NOMO-1 treated with dmso at 0.1 percent for 144 hours (cell line): ENCODE measurements around the gene SPHK1.
A peak's percentile ranks its signal among the peaks of the same experiment; 100 is the strongest.

ENCODE experiments used
- DNase-seq: peaks from one replicate; lab custom pipeline; 2025; ENCODE audit not compliant: unreplicated experiment; lab: John Stamatoyannopoulos, UW

Gene SPHK1

DNA sequence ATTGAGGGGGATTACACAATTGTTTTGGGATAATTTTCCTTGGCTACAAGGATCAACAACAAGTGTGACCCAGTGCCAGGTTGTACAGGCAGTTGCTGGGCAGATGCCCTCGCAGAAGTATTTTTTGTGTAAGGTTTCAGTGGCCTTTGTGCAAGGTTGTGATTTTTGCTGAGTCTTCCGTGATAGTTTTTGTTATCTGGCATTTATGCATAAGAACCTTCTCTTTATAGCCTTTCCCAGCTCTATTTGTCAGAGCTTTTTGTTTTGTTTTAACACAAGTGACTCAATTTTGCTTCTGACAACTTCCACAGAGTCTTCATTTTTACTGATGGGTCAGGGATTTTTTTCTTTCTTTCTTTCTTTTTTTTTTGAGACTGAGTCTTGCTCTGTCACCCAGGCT is 23.9 kb upstream of the SPHK1 start:
- DNase-seq = no peak

DNA sequence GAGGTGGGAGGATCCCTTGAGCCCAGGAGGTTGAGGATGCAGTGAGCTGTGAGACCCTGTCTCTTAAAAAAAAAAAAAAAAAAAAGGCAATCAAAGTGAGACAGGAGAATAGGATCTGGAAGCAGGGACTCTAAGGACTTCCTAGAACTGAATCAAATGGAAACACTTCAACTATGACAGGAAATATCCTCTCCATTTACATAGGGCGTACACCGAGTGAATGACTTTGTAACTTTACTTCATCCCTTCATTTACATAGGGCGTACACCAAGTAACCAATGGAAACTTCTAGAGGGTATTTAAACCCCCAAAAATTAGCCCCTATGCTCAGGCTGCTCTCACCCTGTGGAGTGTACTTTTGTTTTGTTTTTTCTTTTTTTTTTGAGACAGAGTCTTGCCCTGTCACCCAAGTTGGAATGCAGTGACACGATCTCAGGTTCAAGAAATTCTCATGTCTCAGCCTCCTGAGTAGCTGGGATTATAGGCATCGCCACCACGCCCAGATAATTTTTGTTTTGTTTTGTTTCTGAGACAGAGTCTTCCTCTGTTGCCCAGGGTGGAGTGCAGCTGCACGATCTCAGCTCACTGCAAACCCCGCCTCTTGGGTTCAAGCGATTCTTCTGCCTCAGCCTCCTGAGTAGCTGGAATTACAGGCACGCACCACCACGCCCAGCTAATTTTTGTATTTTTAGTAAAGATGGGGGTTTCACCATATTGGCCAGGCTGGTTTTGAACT is 21.1 kb upstream of the SPHK1 start:
- no peak for DNase-seq

DNA sequence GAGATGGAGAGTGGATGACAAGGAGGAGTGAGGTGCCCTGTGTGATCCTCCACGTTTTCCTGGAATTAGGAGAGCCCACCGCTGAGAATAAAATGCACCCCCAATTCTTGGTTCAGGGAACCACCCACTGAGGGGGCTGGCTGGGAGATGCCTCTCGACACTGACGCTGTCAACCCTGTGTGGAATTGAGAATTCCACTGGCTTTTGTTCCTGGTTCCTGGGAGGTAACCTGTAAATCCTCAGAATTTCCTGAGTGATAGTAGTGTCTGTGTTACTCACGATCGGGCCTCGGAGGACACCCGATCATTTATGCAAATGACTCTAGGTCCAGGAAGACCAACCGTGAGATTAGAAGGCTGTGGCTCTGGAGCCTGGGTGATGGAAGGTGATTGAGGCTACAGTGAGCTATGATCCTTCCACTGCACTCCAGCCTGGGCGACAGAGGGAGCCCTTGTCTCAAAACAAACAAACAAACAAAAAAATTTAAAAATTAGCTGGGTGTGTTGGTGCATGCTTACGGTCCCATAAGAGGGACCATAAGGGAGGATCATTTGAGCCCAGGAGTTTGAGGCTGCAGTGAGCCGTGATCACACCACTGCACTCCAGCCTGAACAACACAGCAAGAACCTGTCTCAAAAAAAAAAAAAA is 19.0 kb upstream of the SPHK1 start:
- no peak for DNase-seq

GRCh38 chr17:76366247-76366646 is 18.2 kb upstream of the SPHK1 start:
- DNase-seq = no peak

- no peak for DNase-seq
Observed at GRCh38 chr17:76367642-76368041, 16.8 kb upstream of the SPHK1 start.

- no peak for DNase-seq
Observed at GRCh38 chr17:76368545-76368944, 15.9 kb upstream of the SPHK1 start.

- DNase-seq = no peak
Observed at GRCh38 chr17:76369379-76369778, 15.0 kb upstream of the SPHK1 start.

DNA sequence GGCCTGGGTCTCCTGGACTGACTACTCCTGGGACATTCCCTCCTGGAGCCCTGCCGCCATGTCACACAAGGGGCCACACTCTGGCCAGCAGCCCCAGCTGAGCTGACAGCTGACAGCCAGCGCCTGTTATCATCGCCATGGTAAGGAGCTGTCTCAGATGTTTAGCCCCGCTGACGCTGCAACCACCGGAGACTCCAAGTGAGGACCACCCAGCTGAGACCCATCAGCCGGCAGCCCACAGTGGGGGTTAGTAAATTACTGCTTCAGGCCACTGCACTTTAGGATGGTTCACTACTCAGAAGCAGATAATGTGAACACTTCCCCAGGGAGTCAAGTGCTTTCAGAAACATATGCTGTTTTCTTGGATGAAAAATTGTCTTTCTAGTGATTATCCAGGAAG is 14.6 kb upstream of the SPHK1 start:
- no peak for DNase-seq

DNA sequence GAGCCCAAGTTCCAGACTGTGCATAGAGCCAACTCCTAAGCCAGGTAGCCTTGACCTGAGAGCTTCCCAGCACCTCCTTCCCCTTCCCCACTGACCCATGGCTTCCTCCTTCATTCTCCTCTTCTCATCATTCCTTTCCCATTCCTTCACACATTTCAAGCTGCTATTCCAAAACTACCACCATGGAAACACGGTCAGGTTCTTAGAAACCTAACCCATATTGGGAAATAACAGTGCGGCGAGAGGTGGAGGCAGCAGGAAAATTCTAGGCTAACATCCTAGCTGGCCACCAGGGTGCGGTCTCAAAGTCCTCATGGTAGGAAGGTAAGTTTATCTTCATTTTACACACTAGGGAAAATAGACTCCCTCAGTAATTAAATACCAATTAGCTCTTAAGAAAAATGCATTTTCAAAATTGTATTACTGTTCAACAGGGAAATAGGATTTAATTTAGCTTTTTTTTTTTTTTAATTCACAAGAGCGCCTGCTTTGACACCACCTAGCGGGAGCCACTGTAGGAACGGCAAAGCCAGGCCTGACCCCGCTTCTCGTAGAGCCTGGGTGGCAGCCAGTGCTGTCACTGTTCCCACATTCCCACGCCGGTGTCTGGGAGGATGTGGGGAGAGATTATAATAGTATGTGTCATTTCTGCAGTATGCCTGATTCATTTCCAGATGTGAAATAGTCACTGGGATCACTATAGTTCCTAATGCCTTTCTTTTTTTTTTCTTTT is 14.0 kb upstream of the SPHK1 start:
- no peak for DNase-seq

DNA sequence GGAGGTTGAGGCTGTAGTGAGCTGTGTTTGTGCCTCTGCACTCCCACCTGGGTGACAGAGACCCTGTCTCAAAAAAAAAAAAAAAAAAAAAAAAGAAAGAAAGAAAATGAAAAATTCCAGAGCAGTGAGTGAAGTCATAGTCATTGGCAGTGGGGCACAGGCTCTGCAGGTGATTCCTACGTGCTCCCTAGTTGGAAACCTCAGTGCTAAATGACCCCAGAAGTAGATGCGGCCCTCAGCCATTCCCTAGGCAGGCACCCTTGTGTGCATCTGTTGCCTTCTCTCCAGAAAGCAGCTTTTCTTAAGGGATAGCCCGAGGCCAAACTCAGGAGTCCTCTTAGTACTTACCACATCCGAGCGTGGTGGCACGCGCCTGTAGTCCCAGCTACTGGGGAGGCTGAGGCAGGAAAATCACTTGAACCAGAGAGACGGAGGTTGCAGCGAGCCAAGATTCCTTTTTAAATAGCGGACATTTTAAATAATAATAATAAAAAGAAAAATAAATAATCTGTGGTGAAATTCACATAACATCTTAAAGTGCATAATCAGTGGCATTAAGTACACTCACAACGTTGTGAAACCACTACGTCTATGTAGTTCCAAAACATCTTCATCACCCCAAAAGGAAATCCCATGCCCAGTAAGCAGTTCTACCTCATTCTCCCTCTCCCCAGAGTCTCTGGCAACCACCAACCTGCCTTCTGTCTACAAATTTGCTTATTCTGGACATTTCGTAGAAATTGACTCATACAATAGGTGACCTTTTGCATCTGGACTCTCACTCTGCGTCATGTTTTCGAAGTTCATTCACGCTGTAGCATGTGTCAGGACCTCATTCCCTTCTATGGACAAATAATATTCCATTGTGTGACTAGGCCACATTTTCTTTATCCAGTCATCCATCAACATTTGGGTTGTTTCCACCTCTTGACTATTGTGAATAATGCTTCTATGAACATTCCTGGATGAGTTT is 12.5 kb upstream of the SPHK1 start:
- no peak for DNase-seq

DNA sequence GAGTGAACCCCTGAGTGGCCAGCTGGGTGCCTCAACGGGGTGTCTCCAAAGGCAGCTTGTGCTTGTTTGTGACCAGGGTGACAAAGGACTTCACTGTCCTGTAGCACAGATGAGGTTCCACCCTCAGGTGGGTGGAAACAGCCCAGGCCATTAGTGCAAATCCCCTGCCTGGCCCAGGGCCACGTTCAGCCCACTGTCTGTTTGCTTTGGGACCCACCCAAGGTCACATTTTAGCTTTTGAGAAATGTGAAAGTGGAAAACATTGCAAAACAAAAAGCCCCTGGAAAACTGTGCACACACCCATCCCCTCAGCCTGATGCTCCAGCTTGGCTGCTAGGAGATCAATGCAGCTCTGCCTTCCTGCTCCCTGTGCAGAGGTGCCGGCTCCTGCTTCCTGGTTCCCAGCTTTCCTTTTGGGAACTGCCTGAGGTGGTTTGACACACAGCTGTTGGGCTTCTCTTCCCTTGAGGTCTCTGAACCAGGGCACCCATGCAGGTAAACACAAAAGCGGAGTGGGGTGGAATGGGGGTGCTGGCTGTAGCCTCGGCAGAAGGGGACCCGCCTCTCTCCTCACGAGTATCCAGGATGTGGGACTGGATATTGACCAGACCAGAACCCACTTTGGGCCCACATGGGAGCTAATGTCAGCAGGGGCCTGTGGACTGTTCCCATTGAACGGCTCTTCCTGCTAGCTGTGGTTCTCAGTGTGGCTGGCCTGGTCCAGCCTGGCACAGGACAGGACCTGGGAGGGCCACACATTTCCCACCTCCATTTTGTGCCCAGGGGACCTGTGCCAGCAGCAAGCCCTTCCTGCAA is 7.9 kb upstream of the SPHK1 start:
- no peak for DNase-seq

DNA sequence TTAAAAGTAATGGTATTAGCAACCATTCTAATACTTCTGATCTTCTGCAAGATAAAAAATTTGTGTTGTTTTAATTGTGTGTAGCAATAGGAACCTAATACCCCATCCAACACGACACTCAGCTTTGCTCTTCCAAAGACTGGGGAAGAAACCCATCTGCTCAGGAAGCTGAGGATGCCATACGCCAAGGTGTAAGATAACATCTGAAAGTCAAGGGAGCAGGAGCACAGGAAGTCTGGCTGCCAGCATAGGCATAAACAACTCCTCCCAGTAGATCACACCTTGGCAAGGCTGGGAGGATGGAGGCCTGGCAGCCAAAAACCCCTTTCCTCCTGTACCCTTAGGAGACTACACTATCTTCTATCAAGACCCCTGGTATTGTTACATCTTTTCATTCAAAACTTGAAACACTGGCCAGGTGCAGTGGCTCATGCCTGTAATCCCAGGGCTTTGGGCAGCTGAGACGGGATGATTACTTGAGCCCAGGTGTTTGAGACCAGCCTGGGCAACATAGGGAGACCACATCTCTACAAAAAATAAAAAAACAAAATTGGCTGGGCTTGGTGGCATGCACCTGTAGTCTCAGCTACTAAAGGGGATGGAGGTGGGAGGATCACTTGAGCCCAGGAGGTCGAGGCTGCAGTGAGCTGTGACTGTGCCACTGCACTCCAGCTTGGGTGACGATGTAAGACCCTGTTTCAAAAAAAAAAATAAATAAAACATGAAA is 5.7 kb upstream of the SPHK1 start:
- DNase-seq = no peak

- no peak for DNase-seq
Observed at GRCh38 chr17:76379275-76379641, 5.2 kb upstream of the SPHK1 start.

DNA sequence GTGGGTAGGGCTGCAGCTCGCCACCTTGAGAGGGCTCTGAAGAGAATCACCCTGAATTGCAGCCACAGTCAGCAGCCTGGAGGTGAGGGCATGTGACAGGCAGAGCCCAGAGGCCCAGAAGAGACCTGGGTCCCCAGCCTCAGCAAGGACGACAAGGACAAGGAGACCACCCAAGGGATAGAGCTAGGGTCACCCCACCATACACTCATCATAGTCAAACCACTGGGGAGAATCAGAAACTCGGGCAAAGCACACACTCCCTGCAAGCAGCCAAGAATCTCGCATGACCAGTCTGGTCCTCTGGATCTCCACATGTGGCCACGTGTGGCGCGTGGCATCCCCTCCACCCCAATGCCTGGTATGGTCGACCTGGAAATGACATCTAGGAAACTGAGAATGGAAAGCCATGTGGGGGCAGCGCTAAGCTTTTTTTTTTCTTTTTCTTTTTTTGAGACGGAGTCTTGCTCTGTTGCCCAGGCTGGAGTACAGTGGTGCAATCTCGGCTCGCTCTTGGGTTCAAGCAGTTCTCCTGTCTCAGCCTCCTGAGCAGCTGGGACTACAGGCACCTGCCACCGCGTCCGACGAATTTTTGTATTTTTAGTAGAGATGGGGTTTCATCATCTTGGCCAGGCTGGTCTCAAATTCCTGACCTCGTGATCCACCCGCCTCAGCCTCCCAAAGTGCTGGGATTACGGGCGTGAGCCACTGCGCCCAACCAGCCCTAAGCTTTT is 4.6 kb upstream of the SPHK1 start:
- no peak for DNase-seq

- DNase-seq = peak; percentile 61
Observed at GRCh38 chr17:76381633-76382350, 2.6 kb upstream of the SPHK1 start.

DNA sequence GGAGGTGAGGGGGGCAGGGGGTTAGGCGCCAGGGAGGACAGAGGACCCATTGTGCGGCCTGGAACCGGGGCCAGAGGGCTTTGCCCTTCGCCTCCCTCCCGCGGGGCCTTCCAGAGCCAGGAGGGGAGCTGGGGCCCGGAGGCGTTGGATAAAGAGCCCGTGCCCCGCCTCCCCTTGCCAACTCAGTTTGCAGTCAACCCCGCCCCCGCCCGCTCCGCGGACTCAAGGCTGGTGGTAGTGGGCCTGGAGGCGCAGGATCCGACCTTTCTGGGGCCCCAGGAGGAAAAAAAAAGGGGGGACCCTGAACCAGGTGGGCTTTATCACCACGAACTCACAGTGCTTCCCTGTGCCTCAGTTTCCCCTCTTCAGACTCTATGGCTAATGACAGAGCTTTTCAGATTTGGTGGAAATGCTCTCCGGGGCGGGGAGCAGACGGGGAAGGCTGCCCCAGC is 2.0 kb upstream of the SPHK1 start:
- DNase-seq = no peak

DNA sequence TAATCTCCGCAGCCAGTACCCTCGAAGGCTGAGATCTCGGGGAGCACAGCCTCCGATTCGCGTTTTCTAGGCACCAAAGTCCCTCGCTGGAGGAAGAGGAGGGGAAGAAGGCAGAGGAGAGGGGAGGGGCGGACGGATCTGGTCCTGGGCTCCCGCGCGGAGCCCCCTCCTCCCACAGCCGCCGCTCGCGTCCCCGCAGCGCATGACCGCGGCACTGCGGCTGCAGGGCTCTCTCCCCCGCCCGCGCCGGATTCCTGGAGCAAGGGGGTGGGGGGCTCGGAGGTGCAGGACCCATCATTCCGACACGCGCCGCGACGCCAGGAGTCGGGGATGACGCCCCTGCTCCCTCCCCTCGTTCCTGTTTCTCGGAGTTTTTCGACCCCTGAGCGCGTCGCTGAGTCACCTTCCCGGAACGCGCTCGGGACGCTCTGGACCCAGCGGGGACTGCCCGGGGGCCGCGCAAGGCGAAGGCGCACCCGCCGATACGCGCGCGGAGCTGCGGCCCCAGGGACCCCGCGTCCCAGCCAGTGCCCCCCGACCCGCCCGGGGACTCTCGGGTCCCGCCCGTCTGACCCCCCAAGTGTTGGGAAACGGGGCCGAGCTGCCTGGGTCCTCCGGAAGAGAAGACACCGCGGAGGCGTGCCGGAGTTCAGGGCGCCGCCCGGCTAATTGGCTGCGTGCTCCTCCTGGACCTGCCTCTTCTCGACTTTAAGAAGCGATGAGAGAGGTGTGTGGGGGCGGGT is 1.4 kb upstream of the SPHK1 start:
- DNase-seq = peak; percentile 69
